SHP77 (cell line): ENCODE results near the gene ADRB1.

ENCODE experiments used
- DNase-seq, 2 experiments: peaks; one replicate each; lab custom pipeline; 2025; lab: John Stamatoyannopoulos, UW

The ADRB1 gene

DNA sequence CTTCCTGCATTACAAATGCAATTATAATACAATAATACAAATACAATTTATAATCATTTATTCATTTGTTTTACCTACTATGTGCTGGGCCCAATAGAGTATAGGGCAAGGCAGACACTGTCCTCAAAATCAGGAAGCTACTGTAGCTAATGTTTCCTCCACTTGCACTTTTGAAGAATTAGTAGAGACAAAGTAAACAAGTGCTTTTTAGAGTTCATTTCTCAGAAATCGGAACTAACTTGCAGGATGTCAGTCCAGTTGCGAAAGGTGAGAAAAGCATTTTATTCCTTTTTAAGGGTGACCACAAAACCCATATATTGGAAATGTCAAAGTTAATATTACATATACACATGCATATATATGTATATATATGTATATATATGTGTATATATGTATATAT lies 14.2 kb downstream of the ADRB1 start:
- no peak for DNase-seq

DNA sequence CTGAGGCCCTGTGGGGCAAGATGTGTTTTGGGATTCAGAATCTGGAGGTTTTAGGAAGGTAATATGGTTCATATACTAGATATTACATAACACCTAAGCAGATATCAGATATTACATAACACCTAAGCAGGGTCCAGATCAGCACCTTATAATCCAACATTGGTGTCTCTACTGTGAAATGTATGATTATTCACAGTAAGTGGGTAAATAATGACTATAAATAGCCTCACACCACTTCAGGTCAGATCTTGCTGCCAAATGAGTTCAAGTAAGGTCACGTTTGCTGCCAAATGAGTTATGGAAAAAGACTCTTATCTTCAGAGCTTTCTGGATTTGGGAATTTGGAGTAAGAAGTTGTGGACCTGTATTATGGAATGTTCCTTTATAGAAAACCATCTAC lies 14.6 kb downstream of the ADRB1 start:
- no peak for DNase-seq

DNA sequence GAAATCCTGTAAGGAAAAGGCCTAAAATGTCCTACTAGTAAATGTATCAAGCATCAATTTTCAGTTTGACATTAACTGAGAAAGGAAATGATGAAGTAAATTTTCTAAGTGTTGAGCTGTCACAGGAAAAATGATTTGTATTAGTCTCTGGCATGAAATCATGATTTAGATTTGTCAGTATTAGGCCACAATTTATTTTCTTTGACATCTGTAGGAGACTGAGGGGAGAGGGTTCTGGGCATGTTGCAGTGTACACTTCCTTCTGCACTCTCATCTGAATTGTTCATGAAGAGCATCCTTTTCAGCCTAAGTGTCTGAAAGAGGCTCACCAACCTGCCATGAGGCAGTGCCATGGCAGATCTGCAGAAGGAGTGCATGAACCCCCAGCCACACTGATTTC lies 15.9 kb downstream of the ADRB1 start:
- no peak for DNase-seq

DNA sequence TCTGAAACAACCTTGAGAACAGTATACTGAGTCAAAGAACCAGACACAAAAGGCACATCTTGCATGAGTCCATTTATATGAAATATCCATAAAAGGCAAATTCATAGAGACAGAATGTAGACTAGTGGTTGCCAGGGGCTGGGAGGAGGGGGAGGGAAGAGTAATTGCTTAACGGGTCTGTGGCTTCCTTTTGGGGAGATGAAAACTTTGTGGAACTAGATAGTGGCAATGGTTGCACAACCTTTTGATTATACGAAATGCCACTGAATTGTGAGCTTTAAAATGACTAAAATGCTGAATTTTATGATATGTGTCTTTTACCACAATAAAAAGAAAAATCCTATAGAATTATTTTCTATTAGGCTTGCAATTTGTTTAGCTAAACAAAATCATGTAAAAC lies 16.8 kb downstream of the ADRB1 start:
- no peak for DNase-seq

DNA sequence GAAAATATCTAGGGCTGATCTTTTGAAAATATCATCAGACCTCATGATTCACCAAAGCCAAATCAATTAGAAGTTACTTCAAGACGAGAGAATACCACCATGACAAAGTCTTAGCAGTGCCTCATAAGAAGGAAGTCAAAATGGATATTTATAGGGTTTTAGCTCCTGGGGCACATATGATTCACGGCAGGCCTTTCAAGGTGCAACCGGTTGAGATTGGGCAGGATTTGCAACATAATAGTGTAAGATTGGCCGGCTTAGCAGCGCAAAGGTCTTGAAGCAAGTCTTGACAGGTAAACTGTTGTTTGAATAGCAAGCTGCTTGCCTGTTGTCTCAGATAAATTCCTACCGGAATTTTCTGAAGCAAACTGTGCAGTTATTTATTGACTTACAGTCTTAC lies 17.5 kb downstream of the ADRB1 start:
- no peak for DNase-seq

DNA sequence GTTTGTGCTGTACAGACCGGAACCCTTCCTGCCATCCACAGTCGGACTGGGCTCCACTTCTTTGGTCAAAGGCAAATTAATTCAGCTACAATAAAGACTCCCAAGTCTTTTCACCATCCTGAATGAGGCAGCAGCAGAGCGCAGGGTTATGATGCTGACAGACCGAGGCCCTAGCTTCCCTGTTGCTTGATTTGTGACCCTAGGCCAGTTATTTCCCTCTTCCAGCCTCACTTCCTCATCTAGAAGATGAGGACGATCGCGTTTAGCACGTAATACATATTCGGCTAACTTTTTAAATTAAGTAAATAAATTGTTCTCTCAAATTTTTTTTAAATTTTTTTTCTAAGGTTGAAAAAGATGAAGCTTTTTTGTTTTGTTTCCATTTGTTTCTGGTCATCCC lies 18.1 kb downstream of the ADRB1 start:
- DNase-seq, result no peak

DNA sequence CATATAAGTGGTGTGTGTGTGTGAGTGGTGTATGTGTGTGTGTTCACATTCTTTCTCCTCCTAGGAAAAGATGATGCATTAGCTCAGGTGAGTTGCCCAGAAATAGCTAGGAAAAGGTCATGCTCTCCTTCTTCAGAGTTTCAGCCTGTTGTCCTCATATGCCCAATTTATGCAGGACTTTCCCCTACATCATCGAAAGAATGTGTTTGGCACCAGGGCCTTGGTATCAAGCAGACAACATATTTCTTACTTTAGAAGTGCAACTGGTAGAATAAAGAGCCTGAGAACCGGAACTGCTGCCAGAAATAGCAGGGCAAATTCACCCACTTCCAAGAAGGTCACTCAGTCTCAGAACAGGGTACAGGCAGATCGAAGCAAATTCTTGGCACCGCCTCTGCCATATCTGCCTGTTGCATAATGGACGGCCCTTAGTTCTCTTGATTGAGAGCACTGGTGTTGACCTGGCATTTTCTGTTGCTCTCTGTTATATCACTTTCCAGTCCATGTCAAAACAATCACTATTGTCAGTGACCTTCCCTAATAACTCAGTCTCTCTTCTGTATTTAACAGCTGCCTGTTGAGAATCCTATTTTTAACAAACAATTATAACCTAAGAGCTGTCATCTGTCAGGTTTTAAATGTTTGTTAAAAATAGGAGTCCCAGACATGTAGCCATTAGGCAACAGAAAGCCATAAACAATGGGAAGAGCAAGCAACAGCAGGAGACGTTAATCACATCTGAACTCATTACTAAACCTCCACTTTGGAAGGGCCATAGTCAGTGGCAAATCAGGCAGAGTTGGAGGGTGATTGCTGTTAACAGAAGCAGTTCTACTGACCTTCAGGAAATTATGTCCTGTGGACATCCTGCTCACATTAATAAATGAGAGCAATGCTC lies 20.7 kb downstream of the ADRB1 start:
- no peak for DNase-seq

DNA sequence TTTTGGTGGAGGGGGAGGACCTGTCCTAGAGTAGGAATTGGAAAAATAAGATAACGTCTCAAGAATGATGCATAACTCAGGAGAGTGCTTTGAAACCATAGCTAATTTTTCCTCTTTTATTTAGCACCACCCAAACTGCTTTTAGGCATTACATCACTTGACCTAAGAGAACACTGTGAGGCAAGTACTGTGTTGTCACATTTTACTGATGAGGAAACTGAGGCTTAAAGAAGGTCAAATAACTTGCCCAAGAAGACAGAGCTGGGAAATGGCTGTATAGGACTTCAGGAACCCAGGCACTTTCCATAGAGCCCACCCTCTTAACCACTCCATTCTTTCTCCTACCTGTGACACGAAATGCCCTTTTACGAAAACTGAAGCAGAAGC lies 21.4 kb downstream of the ADRB1 start:
- no peak for DNase-seq

DNA sequence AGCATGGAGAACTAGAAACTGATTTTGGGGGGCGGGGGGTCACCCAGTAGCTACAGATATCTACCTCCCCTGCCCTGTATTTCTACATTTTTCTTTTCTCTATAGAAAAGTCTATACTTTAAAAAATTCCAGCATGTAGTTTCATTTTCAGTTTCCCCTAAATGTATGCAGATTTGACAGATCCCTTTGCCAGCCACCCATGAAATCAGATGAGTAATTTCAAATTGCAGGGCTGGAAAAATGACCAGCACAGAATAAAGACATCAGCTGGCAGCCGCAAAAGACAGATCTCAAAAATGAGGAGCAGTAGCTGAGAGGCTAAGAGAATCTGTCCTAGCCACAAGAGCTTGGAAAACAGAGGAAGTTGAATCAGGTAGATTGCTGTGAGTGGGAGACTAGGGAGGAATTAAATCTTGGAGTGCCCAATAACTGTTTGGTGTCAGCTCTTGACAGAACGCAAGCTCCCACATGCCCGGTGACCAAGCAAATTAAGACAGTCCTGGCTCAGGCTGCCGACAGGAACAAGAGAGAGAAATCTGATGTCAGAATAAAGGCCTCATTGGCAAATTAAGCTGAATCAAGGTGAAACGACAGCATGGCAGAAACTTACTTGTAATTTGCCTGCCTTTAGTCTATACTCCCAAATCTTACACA lies 24.5 kb downstream of the ADRB1 start:
- DNase-seq, result no peak

DNA sequence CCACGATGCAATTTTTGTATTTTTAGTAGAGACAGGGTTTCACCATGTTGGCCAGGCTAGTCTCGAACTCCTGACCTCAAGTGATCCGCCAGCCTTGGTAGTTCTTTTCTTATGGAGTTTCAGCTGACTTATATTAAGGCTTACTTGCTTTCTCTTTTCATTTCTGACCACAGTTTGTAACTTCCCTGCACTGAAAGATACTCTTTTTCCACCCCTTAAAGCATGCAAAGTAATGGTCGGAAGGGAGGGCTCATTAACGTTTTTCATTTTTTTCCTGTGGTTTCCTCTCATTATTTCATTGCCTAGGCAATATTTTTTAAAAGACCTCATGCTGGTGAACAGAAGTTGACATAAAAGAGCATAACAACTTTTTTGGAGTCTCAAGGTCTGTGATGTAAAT lies 27.0 kb downstream of the ADRB1 start:
- no peak for DNase-seq

DNA sequence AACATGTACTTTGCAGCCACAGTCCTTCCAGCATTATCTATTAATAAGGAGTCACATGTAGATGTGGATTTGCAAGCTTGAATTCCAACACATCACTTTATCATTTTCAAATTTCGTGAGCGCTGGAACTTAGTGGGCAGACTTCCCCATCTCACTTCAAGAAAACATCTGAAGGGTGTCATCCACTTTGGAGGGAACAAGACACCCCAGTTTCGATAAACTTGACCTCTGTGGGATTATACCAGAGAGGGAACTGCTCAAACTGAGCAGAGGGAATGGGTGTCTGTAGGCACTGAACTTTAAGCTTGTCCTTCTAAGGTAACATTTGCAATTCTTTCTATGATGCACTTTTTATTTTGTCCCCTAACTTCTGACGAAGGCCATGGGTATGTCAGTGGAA lies 27.5 kb downstream of the ADRB1 start:
- DNase-seq, result no peak

DNA sequence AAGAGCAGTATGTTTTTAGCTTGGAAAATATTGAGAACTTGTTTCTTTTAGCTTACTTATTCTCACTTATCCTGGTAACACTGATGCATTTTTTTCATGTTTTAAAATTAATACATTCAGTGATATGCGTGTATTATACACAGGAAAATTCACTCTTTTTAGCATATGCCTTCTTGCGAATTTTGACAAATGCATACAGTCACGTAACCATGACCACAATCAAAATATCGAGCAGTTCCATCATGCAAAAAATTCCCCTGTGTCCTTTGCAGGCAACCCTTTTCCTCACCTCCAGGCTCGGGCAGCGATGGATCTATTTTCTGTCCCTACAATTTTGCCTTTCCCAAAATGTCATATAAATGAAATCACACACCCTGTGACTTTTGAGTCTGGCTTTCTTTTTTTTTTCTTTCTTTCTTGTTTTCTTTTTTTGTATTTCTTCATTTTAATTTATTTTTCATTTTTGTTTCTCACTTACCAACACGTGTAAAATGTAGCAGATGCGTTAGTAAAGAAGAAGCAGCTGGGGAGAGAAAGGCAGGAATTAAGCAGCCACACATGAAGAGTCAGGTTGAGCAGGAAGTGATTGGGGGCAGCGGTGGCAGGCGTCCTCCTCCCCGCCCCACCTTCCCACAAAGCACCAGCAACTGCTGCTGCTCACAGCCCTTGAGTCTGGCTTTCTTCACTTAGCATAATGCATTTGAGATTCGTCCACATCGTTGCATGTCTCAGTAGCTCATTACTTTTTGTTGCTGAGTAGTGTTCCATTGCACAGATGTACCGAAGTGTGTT lies 29.9 kb downstream of the ADRB1 start:
- DNase-seq, result no peak

DNA sequence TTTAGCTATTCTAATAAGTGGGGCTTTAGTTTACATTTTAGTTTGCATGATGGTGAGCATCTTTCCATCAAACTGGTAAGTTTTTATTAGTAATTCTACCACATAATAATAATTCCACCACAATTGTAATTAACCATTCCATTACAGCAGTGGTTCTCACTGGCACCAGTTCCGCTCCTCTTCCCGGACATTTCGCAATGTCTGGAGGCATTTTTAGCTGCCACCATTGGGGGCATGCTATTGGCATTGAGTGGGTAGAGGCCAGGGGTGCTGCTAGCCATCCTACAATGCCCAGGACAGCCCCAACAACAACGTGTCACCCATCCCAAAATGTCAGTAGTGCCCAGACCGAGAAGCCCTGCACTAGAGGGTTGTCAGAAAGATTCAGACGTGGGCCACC lies 31.4 kb downstream of the ADRB1 start:
- DNase-seq, result no peak

DNA sequence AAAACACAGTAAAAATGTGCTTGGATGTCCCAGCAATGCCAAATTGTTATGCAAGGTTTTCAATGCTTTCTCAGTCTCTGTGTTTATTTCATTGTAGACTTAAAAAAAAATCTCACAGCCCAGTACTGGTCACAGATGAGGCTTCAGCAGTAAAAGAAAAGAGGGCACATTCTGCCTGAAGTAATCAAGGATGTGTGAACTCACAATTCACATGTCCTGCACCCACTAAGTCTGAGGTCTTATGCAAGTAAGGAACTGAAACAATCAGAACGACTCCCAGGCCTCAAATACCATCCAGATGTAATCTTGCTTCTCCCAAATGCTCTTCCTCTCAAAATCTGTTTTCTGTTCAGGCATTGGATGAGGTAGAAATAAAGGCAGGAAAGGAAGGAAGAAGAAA lies 33.7 kb downstream of the ADRB1 start:
- DNase-seq, result no peak

DNA sequence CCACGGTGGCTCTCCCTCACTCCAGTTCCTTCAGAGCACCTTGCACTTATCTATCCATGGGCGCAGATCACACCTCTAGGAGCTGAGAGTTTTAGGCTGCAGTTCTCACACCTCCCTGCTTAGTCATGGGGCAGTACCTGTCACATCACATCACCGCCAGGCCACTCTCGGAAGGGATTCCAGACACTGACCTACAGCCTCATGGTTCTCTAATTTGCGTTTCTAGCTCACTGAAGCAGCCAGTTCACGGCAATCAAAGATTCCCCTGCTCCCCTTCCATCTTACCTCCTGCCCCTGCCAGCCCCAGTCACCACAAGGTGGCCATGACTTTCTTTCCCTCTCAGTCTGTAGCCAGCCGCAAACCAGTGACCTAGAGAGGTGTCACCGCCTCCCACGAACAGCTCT lies 34.2 kb downstream of the ADRB1 start:
- DNase-seq, result no peak

DNA sequence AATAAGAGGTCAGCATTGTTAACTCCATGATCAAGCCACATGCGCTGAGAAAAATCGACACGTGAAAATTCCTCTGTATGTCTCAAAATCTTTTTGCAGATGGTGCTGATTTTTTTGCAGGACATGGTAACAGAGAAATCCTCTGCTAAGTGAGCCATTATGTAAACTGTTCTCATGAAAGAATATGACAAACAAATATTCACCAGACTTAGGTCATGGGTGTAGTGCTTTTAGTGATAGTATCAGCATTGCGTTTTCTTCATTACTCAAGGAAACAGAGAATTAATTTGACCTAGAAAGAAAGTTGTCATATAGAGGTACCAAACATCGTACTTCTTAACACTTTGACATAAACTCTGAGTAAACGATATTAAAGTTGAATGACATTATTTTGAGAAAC lies 34.7 kb downstream of the ADRB1 start:
- DNase-seq, result no peak

DNA sequence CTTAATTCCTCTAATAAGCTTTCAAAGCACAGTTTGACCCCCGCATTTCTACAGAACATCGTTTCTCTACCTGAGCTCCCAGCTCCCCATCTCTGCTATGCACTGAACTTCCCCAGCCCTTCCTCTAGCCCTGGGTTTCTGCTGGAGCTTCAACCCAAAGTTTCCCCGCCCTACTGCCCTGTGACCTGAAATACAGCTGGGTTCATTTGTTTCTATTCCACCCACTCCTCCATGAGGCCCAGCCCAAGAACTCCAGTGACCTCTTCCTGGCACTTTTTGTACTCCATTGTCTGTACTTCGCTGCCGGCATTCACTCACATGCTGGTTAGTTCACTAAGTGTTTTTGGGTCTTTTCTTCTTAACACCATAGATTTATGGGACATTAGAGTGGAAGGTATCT lies 35.8 kb downstream of the ADRB1 start:
- no peak for DNase-seq

DNA sequence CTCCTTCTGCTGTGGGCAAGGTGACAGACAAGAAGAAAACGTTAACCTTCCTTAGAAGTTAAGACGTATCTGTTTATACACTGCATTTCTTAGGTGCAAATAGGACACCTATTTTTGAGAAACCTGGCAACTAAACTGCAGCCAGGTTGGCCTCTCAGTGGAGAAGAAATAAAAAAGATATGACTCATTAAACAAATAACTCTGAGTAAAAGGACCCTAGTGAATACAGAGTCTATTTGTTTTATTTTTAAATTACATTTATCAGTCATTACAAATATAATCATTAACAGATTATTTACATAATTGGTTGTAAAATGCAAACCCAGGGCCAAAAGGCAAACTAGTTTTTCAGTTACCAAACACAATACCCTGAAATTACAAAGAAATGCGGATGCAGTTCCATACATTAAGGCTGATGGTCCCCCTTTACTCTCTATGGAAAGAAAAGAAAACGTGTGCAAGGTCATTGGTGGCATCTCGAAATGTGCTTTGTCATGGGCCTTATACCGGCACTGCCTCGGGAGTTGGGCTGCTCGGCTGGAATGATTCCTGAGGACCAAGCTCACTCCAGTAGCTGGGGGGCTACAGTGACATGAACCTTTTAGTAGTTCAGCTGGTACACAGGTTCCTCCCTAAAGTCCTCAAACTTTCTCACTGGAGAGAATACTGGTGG lies 38.4 kb downstream of the ADRB1 start:
- DNase-seq, result no peak

DNA sequence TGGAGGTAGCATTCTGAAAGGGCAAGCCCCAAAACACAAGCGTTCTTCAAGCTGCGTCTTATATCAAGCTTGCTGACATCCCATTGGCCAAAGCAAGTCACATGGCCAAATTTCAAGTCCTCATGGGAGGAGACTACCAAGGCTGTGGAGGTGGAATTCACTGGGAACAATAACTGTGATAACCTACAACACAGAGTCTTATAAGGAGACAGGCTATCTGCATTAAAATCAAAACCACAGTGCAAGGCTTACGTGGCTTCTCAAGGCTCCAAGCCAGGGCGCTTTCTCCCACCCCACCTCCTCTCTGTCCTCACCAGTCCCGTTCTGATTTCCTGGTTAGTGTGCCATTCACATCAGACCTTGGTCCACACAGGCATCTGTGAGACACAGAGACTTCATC lies 39.4 kb downstream of the ADRB1 start:
- DNase-seq, result no peak

DNA sequence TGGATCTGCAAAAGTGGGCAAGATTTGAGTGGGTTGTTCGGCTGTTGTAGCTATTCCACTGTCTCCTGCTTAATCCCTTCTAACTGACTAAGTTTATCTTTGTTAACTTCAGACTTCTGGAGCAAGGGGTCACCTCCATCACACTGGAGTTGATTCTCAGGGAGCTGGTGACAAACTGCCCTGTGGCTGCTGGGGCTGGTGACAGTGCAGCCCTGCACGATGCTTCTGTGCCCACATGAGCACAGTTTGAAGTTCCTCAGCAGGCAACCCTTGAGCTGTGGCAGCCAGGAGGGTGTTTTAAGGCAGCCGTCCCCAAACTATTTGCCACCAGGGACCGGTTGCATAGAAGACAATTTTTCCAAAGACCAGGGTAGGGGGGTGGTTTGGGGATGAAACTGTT lies 40.5 kb downstream of the ADRB1 start:
- no peak for DNase-seq

DNA sequence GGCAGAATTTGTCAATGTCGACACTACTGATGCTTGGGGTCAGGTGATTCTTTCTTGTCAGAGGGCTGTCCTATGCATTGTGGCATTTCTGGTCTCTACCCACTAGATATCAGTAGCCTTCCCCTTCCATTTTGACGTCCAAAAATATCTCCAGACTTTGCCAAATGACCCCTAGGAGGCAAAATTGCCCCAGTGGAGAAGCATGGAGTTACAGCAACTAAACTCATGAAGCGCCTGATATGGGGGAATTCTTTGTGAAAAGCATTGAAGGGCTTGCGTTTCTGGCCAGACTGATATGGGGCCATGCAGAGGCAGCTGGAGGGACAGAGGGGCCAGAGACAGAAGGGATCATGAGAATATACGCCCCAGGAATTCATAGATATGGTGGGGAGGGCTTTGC lies 43.6 kb downstream of the ADRB1 start:
- no peak for DNase-seq

DNA sequence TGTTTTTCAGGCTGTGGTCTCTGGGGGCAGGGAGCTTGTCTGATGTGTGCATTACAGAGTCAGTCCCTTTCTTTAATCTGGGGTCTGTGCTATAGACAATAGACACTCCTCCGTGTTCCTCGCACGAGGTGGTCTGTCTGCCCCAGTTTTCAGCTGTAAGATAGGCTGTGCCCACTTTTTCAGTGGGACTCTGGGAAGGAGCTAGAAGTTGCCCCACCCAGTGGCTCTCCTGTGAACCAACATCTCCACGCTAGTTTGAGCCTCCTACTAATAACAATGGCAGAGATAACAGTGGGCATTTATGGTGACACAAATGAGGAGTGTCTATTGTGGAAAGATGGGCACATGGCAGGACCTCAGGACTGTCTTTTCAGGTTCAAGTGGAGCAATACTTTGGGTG lies 44.0 kb downstream of the ADRB1 start:
- DNase-seq, result no peak
